Activated T-cell treated with anti-CD3 and anti-CD28 coated beads for 4 hours (primary cell): ENCODE measurements around the gene PSMB1.
A peak's percentile ranks its signal among the peaks of the same experiment; 100 is the strongest.
"Not testable (repeated sequence)": the region's sequence is repeated elsewhere in the genome, so short reads cannot be mapped to it uniquely, and the experiment has no call there.

Experiments
- DNase-seq: peaks from one replicate; pipeline ENCODE4 v3.0.0-alpha.2; 2020

The PSMB1 gene

GRCh38 chr6:170533792-170534191 is 19.3 kb downstream of the PSMB1 start:
- no peak for DNase-seq

DNA sequence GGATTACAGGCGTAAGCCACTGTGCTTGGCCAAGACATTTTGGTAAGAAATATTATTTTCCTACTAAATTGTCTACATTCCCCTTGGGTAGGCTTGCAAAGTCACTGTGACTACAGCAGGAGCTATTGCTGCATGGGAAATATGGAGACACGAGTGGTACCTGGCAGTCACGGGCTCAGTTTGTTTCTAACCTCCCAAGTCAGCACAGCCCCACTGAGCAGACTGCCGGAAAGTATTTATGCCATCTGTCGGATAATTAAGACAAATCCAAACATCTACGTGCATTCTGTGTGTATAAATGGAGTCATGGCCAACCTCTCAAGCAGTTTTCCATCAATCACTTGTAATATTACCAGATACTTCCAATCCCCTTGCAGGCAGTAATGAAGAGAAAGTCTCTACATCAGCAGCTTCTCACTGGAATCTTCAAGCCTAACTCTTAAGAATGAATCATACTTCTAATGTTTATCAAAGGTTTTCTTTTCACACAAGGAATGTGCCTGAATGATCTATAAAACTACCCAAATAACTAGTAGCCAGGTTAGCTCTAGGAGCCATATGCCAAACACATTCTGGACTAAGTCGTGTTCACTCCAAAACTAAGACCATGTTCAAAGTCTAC is 20.1 kb downstream of the PSMB1 start:
- DNase-seq, result no peak

DNA sequence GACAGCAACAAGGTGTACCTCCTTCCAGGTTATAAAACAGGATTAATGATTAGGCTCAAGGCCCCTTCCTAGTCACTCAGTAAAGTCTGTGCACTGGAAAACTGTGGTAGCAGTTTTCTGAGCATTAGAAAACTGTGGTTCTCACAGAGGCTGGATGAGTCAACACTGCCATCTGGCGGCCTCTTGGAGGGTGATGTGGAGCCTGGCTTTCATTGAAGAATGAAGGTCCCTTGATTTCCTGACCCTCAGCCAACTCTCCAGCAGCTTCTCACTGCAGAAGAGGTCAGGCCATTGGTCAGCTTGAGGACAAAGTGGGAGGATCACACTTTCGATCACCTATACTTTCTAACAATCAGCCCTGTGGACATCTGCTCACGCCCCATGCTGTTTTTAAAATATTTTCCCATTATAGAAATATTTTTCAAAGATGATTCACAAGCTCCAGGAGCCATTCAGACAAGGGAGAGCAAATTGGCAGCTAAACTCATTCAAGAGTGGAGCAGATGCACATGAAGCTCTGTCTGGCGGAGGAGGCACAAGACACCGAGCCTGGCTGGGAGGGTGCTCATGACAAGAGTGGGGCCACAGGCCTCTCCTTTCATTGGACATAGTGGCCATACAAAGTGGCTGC is 23.2 kb downstream of the PSMB1 start:
- peak; percentile 48 for DNase-seq

DNA sequence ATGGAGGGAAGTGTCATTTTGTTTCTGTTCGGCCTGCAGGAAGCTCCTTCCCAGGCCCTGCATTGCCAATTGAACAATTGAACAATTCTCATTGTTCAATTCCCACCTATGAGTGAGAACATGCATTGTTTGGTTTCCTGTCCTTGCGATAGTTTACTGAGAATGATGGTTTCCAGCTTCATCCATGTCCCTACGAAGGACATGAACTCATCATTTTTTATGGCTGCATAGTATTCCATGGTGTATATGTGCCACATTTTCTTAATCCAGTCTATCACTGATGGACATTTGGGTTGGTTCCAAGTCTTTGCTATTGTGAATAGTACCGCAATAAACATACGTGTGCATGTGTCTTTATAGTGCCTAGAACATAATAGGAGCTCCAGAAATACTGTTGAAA is 25.1 kb downstream of the PSMB1 start:
- DNase-seq, result not testable (repeated sequence)

- DNase-seq, result no peak
Measured at GRCh38 chr6:170525795-170526194, 27.3 kb downstream of the PSMB1 start.

DNA sequence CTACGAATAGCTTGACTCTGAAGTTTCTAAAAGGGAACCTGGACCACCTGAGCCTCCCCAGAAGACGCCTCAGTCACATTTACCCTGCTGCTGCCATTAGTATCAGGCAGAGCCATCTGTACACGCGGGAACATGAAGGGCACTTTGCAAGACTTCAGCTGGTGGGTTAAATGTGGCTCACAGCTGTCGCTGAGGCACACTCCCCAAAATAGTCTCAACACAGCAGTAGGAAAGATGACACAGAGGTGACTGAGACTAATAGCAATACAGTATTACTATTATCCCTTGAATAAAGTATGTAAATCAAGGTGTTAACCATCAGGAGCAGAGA is 29.0 kb downstream of the PSMB1 start:
- DNase-seq, result no peak

GRCh38 chr6:170523256-170524171 is 29.6 kb downstream of the PSMB1 start:
- DNase-seq, result no peak

GRCh38 chr6:170522565-170523183 is 30.4 kb downstream of the PSMB1 start:
- DNase-seq, result no peak

DNA sequence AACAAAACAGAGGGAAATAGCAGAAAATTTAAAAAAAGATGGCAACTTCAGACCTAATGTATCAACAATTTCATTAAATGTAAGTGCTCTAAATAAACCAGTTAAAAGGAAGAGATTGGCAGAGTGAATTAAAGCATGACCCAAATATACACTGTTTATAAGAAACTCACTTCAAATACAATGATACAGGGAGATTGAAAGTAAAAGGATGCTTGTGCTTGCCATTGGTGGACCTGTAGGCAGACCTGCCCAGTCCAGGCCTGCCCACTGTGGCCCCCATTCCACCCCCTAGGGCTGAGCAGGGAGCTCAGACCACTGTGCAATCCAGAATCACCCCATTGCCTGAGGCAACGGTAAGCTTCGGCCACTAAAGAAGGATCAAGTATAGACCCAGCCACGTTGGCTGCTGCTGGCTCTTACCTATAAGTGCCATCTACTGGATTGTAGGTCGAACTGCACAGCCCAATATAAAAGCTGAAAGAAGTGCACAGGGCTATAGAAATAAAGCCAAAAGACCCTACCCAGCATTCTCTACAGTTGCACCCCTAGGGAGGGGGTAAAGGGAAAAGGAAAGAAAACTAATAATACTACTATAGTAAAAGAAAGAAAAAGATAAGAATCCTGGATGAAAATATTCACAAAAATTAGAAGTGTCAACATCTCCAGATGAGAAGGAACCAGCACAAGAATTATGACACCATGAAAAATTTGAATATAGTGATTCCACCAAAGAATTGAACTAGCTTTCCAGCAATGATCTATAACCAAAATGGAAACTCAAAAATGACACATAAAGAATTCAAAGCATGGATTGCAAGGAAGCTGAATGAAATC is 36.1 kb downstream of the PSMB1 start:
- peak; percentile 9 for DNase-seq

DNA sequence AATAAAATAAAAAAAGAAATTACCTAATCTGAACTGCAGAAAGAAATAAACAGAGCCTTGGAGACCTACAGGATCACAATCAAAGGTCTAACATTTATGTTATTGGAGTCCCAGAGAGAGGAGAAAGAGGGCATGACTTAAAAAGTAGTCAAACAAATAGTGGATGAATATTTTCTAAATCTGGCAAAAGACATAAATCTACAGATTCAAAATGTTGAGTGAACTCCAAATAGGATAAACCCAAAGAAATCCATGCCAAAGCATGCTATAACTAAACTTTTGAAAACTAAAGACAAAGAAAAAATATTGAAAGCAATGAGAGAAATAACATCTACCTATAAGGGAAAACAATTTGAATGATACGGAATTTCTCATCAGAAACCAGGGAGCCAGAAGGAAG is 38.2 kb downstream of the PSMB1 start:
- DNase-seq, result no peak

- no peak for DNase-seq
Measured at GRCh38 chr6:170512249-170512648, 40.9 kb downstream of the PSMB1 start.

- no peak for DNase-seq
Measured at GRCh38 chr6:170510631-170511030, 42.5 kb downstream of the PSMB1 start.

- DNase-seq, result no peak
Measured at GRCh38 chr6:170509723-170510018, 43.4 kb downstream of the PSMB1 start.

- DNase-seq, result not testable (repeated sequence)
Measured at GRCh38 chr6:170508892-170509722, 44.0 kb downstream of the PSMB1 start.

DNA sequence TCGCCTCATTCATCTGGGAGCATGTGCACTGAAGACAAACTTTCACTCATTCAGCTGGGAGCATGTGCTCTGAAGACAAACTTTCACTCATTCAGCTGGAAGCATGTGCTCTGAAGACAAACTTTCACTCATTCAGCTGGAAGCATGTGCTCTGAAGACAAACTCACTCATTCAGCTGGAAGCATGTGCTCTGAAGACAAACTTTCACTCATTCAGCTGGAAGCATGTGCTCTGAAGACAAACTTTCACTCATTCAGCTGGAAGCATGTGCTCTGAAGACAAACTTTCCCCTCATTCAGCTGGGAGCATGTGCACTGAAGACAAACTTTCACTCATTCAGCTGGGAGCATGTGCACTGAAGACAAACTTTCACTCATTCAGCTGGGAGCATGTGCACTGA is 44.8 kb downstream of the PSMB1 start:
- DNase-seq, result not testable (repeated sequence)

DNA sequence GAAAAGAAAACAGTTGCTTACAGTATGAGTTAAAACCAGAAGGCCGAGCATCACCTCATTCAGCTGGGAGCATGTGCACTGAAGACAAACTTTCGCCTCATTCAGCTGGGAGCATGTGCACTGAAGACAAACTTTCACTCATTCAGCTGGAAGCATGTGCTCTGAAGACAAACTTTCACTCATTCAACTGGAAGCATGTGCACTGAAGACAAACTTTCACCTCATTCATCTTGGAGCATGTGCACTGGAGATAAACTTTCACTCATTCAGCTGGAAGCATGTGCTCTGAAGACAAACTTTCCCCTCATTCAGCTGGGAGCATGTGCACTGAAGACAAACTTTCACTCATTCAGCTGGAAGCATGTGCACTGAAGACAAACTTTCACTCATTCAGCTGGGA is 45.4 kb downstream of the PSMB1 start:
- DNase-seq, result not testable (repeated sequence)

DNA sequence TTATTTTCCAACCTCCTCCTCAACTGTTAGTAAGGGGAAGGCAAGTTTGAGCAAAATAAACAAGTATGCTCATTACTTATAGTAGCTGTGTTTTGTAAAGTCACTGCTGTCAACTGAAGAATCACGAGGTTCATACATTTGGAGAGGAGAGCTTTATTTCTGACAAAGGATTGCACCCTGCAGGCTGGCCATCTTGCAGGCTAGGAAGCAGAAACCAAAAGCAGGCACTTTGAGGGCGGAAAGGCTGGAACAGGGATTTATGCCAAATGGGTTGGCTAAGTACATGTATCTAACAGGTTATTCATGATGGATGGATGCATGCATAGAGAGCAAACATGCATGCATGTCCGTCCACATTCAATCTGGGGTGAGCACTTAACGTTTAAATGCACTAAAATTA is 46.7 kb downstream of the PSMB1 start:
- DNase-seq, result no peak

DNA sequence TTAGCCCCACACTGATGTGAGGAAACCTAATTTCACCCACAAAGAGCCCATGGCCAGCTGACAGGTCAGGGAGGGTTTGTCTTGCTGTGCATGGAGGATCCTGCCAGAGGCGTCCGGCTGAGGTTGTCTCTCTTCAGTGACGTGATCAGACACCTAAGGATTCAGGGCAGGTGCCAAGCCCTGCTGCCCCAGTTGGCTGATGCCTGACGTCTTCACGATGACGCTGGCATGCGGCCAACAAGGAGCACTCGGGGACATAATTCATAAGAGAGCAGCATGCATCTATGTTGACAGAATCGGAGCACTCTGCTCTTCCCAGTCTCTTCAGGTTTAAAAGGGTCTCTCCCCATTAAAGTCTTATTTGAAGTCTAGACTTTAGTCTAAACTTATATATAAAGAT is 47.8 kb downstream of the PSMB1 start:
- no peak for DNase-seq

DNA sequence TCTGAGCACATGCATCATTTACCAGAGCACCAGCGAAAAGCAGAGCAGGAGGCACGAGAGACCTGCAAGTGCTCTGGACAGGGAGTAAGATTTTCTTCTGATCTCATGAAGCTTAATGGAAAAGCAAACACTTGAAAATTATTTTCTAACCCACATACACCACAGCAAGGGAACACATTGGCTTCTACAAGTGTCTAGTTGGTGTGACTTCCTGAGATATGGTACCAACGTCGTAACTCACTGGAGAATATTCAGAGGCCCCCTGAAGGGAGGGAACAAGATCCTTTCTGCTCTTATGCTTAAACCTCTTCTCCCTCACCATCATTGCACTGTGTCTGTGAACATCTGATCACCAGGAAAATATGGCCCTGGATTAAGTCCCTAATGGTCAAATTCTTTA is 48.6 kb downstream of the PSMB1 start:
- DNase-seq, result no peak

- DNase-seq, result no peak
Measured at GRCh38 chr6:170503414-170503761, 49.7 kb downstream of the PSMB1 start.

- not testable (repeated sequence) for DNase-seq
Measured at GRCh38 chr6:170502733-170503413, 50.2 kb downstream of the PSMB1 start.
